ENCODE data around the gene TRA2A. TPM values are rescaled to one million over a fixed set of nuclear protein-coding genes. Genes with fewer than 3 reads are reported as not detected.

Gene TRA2A
- total and polyA plus RNA-seq, 9 of the 15 experiments (the other 6 are each of a cell fraction or from before 2014, with no cell fraction given) = 22.7 to 210 (median 73.9) TPM

- TF ChIP-seq MYBL2 (IDR thresholded peaks at IDR 0.05; ENCODE audit: low read depth) (no peak), MYBL2 (CRISPR knock-in tag; IDR thresholded peaks at IDR 0.05; ENCODE audit: borderline replicate concordance) (no peak), ZNF134 (CRISPR knock-in tag; conservative IDR thresholded peaks at IDR 0.05) (no peak), JUN (IDR thresholded peaks at IDR 0.05; ENCODE audit: borderline replicate concordance, low read depth, low read length) (no peak), JUN (CRISPR knock-in tag; IDR thresholded peaks at IDR 0.05; ENCODE audit: borderline replicate concordance) (no peak), MTA2 (IDR thresholded peaks at IDR 0.05; ENCODE audit: low read depth) (no peak), ZNF76 (CRISPR knock-in tag; IDR thresholded peaks at IDR 0.05; ENCODE audit: borderline replicate concordance) (no peak)
Observed at GRCh38 chr7:23467291-23467805, 64.4 kb downstream of the TRA2A start (continued).

- Histone ChIP-seq H3K36me3 (ENCODE audit: control insufficient read depth, insufficient read depth, low read length) (peaks cover 63% of the 10 kb centered on the region), H3K9me1 (ENCODE audit: control insufficient read depth, insufficient read depth, low read length) (no peaks in the 10 kb centered on the region), H3K4me3 (no peak overlapping the region), H3K79me2 (ENCODE audit: control insufficient read depth, insufficient read depth, low read length) (peaks cover 100% of the 10 kb centered on the region), H3K27ac (ENCODE audit: extremely low read depth, low read depth, low read length) (no peak overlapping the region), H3K27me3 (ENCODE audit: control insufficient read depth in 2 of 2, insufficient read depth in 2 of 2, low read length in 2 of 2) (no peaks in the 10 kb centered on the region), H3K4me1 (replicated peaks in 1 of 2; ENCODE audit: control insufficient read depth in 2 of 2, insufficient read depth in 2 of 2, low read length in 2 of 2) (peaks cover 9 to 34% of the 10 kb centered on the region in 2 experiments; a peak in 4 of 5 replicates), H3K4me2 (ENCODE audit: insufficient read depth, low read length) (no peak overlapping the region), H2AFZ (ENCODE audit: low read depth, low read length) (no peak overlapping the region), H4K20me1 (replicated peaks; ENCODE audit: control insufficient read depth, insufficient read depth, low read length) (no peaks in the 10 kb centered on the region; the same call in 1 of the 2 replicates), H3K9me3 (replicated peaks; ENCODE audit: control insufficient read depth, insufficient read depth, low read depth, low read length) (no peaks in the 10 kb centered on the region), H3K9ac (ENCODE audit: insufficient read depth in 1 of 2, low read depth in 2 of 2, low read length in 2 of 2) (no peak overlapping the region)
- WGBS (ENCODE audit: insufficient coverage, low coverage, missing lambda C conversion rate) = 38% methylated on average over 2 of the region's 2 CpGs
- ChIA-PET POLR2A (interaction anchor here (1.0 to 1.3 kb wide), 2 partner anchors 10 to 12 kb away, joined by 4 to 7 read pairs; no protein-coding TSS in a partner anchor), CTCF (ENCODE audit: low intra/inter-chr PET ratio) (no interaction called here)
- peak in 1 of 4 experiments; percentile 4 for DNase-seq (ENCODE audit: extremely low read depth in 1 of 4, low spot score in 3 of 4)
- in situ Hi-C loops (cut with MboI) = no loop called here
- no peak for FAIRE-seq
- BruUV-seq (replicated peaks) = no TSS peak
- intact Hi-C loops (cut with micrococcal nuclease) = no loop called here
- no peak for ATAC-seq
- no peak for TF ChIP-seq BCOR (IDR thresholded peaks at IDR 0.05)
- TF ChIP-seq ZBTB43 (CRISPR knock-in tag; IDR thresholded peaks at IDR 0.05) = no peak
- no peak for TF ChIP-seq MBD2 (IDR thresholded peaks at IDR 0.05; ENCODE audit: borderline replicate concordance, low read depth)
- TF ChIP-seq RAD21 (CRISPR knock-in tag; conservative IDR thresholded peaks at IDR 0.05 in 1 of 2, IDR thresholded peaks at IDR 0.05 in 1 of 2) = peak; percentile 55 to 62
- TF ChIP-seq, protein P1, sequence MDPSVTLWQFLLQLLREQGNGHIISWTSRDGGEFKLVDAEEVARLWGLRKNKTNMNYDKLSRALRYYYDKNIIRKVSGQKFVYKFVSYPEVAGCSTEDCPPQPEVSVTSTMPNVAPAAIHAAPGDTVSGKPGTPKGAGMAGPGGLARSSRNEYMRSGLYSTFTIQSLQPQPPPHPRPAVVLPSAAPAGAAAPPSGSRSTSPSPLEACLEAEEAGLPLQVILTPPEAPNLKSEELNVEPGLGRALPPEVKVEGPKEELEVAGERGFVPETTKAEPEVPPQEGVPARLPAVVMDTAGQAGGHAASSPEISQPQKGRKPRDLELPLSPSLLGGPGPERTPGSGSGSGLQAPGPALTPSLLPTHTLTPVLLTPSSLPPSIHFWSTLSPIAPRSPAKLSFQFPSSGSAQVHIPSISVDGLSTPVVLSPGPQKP (CRISPR knock-in tag; IDR thresholded peaks at IDR 0.05) = no peak
- no peak for TF ChIP-seq ZNF586 (CRISPR knock-in tag; conservative IDR thresholded peaks at IDR 0.05)
- TF ChIP-seq NFE2L1 (tag; IDR thresholded peaks at IDR 0.05; ENCODE audit: borderline replicate concordance, low read depth) = no peak
- TF ChIP-seq DACH1 (IDR thresholded peaks at IDR 0.05; ENCODE audit: partially characterized antibody) = no peak
- TF ChIP-seq RBFOX2 (IDR thresholded peaks at IDR 0.05; ENCODE audit: low read depth, low read length) = 0 out of 2 replicates have a peak, but pooled peaks have one; percentile 18
- no peak for TF ChIP-seq MNT (conservative IDR thresholded peaks at IDR 0.05)
Observed at GRCh38 chr7:23462846-23463245, 68.9 kb downstream of the TRA2A start.

All from K562 (cell line).